OCI-LY1 (cell line): Measurements from ENCODE around the gene CDC6.

Experiments
- H2AFZ ChIP-seq: fragments of 200-600 bp; sonication (generic), shearing (Covaris generic); 2 replicates; pipeline ENCODE4 v1.6.0; 2014; ENCODE audit warnings: antibody characterized with exemption, mild to moderate bottlenecking, low read length
- H3F3A ChIP-seq: fragments of 200-600 bp; sonication (generic), shearing (Covaris generic); 2 replicates; pipeline ENCODE4 v1.6.0; 2014; ENCODE audit warnings: mild to moderate bottlenecking, antibody characterized with exemption, low read length, moderate library complexity; ENCODE audit not compliant: insufficient read depth
- H3K27ac ChIP-seq: fragments of 200-600 bp; sonication (generic); 2 replicates; pipeline ENCODE4 v1.5.1; 2014; ENCODE audit warnings: low read length, mixed run types, mild to moderate bottlenecking, low read depth; ENCODE audit not compliant: poor library complexity, severe bottlenecking
- H3K27me3 ChIP-seq: fragments of 200-600 bp; sonication (generic); 2 replicates; pipeline ENCODE4 v1.6.0; 2014; ENCODE audit warnings: antibody characterized with exemption, mild to moderate bottlenecking, low read length, moderate library complexity; ENCODE audit not compliant: insufficient read depth
- H3K36me3 ChIP-seq: fragments of 200-600 bp; sonication (generic); 2 replicates; pipeline ENCODE4 v1.6.1; 2014; ENCODE audit warnings: mild to moderate bottlenecking, antibody characterized with exemption, low read length, moderate library complexity, mixed read lengths; ENCODE audit not compliant: insufficient read depth
- H3K4me1 ChIP-seq: fragments of 200-600 bp; sonication (generic); 2 replicates; pipeline ENCODE4 v1.5.1; 2014; ENCODE audit warnings: mild to moderate bottlenecking, low read length, moderate library complexity; ENCODE audit not compliant: insufficient read depth, severe bottlenecking
- H3K4me2 ChIP-seq: fragments of 200-600 bp; sonication (generic), shearing (Covaris generic); 2 replicates; pipeline ENCODE4 v1.6.1; 2014; ENCODE audit warnings: low read length
- H3K4me3 ChIP-seq: fragments of 200-600 bp; sonication (generic); 2 replicates; pipeline ENCODE4 v1.5.1; 2014; ENCODE audit warnings: low read length, low read depth, mild to moderate bottlenecking, mixed read lengths; ENCODE audit not compliant: poor library complexity, severe bottlenecking
- H3K79me2 ChIP-seq: fragments of 200-600 bp; shearing (Covaris generic); 2 replicates; pipeline ENCODE4 v1.6.1; 2016; ENCODE audit warnings: mixed run types, low read length, mixed read lengths; ENCODE audit not compliant: insufficient read depth
- H3K9ac ChIP-seq: fragments of 200-600 bp; sonication (generic), shearing (Covaris generic); 2 replicates; pipeline ENCODE4 v1.6.1; 2014; ENCODE audit warnings: mild to moderate bottlenecking, low read length, mixed read lengths
- H3K9me2 ChIP-seq: fragments of 200-600 bp; sonication (generic), shearing (Covaris generic); 2 replicates; pipeline ENCODE4 v1.6.1; 2014; ENCODE audit warnings: low read depth, mild to moderate bottlenecking, low read length, mixed read lengths
- H3K9me3 ChIP-seq: fragments of 200-600 bp; shearing (Covaris generic); 2 replicates; pipeline ENCODE4 v1.6.1; 2014; ENCODE audit warnings: low read length, mixed read lengths
- H4K20me1 ChIP-seq: fragments of 200-600 bp; sonication (generic), shearing (Covaris generic); 2 replicates; pipeline ENCODE4 v1.6.0; 2016; ENCODE audit warnings: mild to moderate bottlenecking, low read length; ENCODE audit not compliant: insufficient read depth
- EZH2 ChIP-seq: fragments of 200-600 bp; sonication (generic), shearing (Covaris generic); IDR thresholded peaks from 2 replicates; pipeline ENCODE4 v1.8.0; 2017; ENCODE audit warnings: borderline replicate concordance, mixed run types, mild to moderate bottlenecking, antibody characterized with exemption, low read length, moderate library complexity, mixed read lengths
- TF ChIP-seq, protein P1 (sequence below): fragments of 200-600 bp; sonication (generic), shearing (Covaris generic); IDR thresholded peaks from 2 replicates; pipeline ENCODE4 v1.5.1; 2017; ENCODE audit warnings: mild to moderate bottlenecking, antibody characterized with exemption, low read length, moderate library complexity, mixed read lengths

The CDC6 gene

DNA sequence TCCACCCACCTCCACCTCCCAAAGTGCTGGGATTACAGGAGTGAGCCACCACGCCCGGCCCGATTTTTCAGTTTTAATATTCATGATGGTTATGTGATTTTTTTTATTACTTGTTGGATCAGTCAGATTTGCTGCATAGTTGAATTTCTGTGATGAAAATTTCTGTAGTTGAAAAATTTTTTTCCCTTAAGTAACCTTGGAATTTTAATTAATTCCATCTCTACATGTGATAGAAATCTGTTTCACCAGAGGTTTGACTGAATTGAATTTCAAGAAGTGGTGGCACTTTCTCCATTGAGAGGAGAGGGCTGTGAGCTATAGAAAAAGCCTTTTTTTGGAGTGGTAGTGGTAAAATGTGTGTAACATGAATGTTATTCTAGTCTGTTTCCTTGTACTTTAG, 43.9 kb upstream of the CDC6 start:
- Histone ChIP-seq H4K20me1 (no peaks in the 10 kb centered on the region), H3K79me2 (peaks cover 7% of the 10 kb centered on the region; the same call in 1 of the 2 replicates)

DNA sequence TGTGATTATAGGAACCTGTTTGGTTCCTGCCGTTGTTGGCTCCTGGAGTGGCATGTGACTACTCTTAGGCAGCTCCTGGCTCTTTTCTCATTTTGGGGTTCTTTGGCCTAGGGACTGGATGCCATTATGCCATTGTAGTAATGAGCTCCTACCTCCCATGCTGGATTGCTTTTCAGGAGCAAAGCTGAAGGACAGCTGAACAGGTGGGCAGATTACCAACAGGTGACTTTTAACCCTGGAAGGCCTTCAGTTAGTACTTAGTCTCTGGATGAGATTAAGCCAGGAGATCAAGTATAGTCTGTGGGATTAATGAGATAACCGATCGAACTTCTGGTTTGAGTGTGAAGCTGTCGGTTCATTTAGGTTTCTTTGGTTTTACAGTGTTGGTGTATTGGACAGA, 43.4 kb upstream of the CDC6 start:
- Histone ChIP-seq H3K9ac (no peak overlapping the region), H3K4me3 (no peak overlapping the region), H3K4me1 (peaks cover 16% of the 10 kb centered on the region), H3K4me2 (no peak overlapping the region), H3K27me3 (no peaks in the 10 kb centered on the region), H3K36me3 (peaks cover 4% of the 10 kb centered on the region; the same call in 1 of the 2 replicates), H3K9me2 (no peaks in the 10 kb centered on the region), H3F3A (no peaks in the 10 kb centered on the region), H3K27ac (no peak overlapping the region), H4K20me1 (no peaks in the 10 kb centered on the region), H3K9me3 (no peaks in the 10 kb centered on the region), H3K79me2 (peaks cover 12% of the 10 kb centered on the region; the same call in 1 of the 2 replicates), H2AFZ (no peak overlapping the region)
- no peak for TF ChIP-seq EZH2
- TF ChIP-seq, protein P1, sequence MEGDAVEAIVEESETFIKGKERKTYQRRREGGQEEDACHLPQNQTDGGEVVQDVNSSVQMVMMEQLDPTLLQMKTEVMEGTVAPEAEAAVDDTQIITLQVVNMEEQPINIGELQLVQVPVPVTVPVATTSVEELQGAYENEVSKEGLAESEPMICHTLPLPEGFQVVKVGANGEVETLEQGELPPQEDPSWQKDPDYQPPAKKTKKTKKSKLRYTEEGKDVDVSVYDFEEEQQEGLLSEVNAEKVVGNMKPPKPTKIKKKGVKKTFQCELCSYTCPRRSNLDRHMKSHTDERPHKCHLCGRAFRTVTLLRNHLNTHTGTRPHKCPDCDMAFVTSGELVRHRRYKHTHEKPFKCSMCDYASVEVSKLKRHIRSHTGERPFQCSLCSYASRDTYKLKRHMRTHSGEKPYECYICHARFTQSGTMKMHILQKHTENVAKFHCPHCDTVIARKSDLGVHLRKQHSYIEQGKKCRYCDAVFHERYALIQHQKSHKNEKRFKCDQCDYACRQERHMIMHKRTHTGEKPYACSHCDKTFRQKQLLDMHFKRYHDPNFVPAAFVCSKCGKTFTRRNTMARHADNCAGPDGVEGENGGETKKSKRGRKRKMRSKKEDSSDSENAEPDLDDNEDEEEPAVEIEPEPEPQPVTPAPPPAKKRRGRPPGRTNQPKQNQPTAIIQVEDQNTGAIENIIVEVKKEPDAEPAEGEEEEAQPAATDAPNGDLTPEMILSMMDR: no peak

More for the DNA sequence above, 43.9 kb upstream of the CDC6 start:
- Histone ChIP-seq H3K27ac (no peak overlapping the region), H3K4me3 (no peak overlapping the region), H3K9ac (no peak overlapping the region), H3K4me1 (peaks cover 16% of the 10 kb centered on the region), H2AFZ (no peak overlapping the region), H3F3A (no peaks in the 10 kb centered on the region), H3K4me2 (no peak overlapping the region), H3K36me3 (peaks cover 4% of the 10 kb centered on the region; the same call in 1 of the 2 replicates), H3K27me3 (no peaks in the 10 kb centered on the region), H3K9me2 (no peaks in the 10 kb centered on the region), H3K9me3 (no peaks in the 10 kb centered on the region)
- TF ChIP-seq EZH2: no peak
- TF ChIP-seq, protein P1: no peak

DNA sequence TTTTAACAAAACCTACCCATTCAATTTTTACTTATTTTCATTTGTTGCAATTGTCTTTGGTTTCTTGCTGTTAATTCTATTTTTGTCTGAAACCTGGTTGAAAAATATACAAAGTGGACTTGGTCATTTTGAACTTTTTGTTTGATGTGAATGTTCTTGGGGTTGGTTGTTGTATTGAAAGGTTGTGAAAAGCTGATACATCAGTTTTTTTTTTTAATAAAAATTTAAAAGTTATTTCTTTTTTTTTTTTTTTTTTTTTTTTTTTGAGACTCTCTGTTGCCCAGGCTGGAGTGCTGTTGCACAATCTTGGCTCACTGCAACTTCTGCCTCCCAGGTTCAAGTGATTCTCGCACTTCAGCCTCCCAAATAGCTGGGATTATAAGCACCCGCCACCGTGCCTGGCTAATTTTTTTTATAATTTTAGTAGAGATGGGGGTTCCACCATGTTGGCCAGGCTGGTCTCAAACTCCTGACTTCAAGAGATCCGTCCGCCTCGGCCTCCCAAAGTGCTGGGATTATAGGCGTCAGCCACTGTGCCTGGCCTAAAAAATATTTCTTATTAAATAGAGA, 39.7 kb upstream of the CDC6 start:
- H3K36me3 ChIP-seq: peaks cover 4% of the 10 kb centered on the region; the same call in 1 of the 2 replicates
- no peaks in the 10 kb centered on the region for H3K9me2 ChIP-seq

More for the DNA sequence above, 39.7 kb upstream of the CDC6 start:
- no peak overlapping the region for H3K4me3 ChIP-seq
- H2AFZ ChIP-seq: no peak overlapping the region
- no peak overlapping the region for H3K4me2 ChIP-seq
- no peaks in the 10 kb centered on the region for H4K20me1 ChIP-seq
- H3K9ac ChIP-seq: no peak overlapping the region
- no peaks in the 10 kb centered on the region for H3K27me3 ChIP-seq
- H3K79me2 ChIP-seq: peaks cover 15% of the 10 kb centered on the region
- peaks cover 1% of the 10 kb centered on the region for H3K4me1 ChIP-seq
- no peaks in the 10 kb centered on the region for H3F3A ChIP-seq
- no peaks in the 10 kb centered on the region for H3K9me3 ChIP-seq
- H3K27ac ChIP-seq: no peak overlapping the region
- no peak for TF ChIP-seq EZH2
- TF ChIP-seq, protein P1: no peak
